NCI-H524 treated with DMSO at 0.1 percent for 48 hours (cell line): Measurements from ENCODE around the gene ULBP3.
"Not testable (repeated sequence)": the region's sequence is repeated elsewhere in the genome, so short reads cannot be mapped to it uniquely, and the experiment has no call there.

Experiments used
- DNase-seq: peaks from one replicate; lab custom pipeline; 2025; lab: John Stamatoyannopoulos, UW

The ULBP3 gene

DNA sequence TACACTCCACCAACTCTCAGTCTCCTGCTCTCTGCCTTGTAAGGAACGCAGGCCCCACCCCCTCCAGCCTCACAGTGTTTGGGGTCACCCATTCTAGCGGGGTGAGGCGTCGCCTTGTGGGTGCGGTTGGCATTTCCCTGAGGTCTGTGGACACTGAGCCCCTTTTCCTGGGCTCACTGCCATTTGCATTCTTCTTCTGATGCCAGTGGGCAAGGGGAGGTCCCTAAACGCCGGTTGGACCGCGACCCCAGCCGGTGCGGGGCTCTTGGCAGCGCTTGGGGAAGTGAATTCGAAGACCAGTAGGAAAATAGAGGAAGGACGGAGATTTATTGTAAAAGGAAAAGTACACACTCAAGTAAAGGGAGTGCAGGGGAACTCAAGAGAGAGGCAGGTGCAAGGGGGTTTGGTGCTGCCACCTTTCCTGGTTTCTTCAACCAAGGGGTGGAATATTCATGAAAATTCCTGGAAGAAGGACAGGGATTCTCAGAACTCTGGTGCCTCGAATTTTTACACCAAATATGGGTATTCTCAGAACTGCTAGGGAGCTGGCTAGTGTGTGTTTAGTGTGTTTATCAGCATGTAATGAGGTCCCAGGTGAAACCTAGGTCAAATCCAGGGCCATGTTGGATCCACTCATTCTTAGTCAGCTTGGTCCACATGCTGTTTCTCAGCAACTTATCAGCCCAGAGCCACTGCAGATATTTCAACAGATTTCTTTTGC is 53.5 kb downstream of the ULBP3 start:
- not testable (repeated sequence) for DNase-seq

DNA sequence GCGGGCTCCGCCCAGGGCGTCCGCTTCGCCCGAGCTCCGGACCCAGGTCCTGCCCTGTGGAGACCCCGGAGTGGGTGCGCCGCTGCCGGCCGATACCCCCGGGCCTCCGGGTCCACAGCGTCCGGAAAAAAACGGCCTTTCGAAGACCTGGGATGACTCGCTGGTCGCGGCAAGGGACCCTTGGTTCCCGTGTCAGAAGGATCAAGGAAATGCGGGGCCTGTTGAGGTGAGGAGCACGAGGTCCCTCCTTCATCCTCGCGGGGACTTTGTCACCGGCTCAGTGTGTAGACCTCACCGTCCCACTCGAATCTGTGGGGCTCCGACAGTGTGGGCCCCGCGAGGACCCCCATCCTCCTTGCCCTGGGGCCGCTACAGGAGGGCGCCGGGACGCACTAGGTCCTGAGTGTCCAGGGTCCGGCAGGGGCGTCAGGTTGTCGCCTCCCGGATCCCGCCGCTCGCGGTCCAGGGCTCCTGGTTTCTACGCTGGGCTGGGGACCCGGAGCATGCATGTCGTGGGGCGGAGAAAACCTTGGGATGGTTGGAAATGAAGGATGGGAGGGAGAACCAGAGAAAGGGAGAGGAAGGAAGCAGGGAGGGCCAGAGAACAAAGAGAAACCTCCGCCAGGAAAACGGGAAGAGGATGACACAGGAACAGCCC is 54.2 kb downstream of the ULBP3 start:
- not testable (repeated sequence) for DNase-seq

DNA sequence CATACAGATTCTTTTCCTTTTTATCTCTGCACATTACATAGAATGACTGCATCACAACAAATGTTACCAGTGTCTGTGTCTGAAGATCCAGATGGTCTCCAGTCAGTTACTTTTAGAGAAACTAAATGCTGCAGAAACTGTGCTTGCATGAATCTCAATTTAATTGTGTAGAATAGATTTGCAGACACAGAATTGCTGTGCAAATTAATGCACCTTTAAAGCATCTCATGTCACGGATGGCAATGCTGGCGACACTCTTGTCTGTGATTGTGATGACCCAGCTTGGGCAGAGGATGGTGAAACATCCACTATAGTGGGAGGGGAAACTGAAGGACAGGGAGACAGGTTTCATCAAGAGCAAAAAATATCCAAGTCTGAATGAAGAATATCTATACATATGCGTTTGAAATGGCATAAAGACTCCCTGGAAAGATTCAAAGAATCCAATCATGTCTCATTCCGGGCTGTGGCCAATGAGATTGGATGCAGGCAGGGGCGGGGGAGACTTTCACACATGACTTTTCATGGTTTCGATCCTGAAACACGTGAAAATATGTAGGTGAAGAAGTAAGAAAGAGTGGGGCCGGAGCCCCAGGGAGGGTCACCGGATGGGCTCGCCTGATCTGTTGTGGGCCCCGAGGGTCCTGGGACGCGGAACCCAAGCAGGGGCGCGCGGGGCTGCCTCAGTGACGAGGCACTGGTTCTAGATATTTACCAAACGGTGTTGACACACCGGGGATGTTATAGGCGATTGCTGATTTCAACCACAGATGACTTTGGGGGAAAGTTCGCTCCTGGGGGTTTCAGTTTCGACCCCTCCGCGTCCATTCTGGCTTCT is 54.9 kb downstream of the ULBP3 start:
- not testable (repeated sequence) for DNase-seq

DNA sequence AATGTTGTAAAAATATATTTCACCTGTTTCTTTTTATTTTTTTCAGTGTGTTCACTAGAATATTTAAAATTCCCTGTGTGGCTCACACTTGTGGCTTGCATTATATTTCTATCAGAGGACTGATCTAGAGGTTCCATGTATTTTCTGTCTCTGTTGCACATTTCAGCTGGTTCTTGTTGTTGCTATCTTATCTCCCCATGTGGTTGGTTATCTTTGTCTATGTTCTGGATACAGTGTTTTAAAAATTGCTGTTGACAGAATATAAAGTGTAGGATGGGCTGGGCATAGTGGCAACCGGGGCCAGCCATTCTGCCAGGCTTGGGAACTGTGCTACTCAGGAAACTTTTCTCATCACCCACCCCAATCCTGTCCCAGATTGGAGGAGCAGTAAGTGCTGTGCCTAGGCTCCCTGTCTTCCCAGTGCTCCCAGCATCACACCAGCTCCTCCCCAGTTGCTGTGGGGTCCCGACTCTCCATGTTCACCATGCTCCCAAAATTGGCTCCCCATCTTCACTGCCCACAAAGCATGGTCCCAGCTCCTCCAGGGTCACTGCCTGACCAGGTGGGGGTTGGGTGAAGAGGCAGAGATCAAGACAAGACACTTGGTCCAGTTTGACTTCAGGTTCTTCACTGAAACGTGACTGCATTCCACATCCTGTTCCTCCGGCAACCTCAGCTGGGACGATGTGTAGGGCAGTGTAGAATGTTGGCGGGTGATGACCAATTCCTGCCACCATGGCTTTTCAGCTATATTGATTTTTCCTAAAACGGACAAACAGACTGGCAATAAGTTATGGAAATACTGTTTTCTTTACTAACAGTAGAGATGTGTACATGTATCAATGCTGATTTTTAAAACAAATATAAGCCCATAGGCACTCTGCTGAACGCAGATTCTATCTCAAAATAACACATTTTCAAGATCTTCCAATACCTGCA is 55.8 kb downstream of the ULBP3 start:
- DNase-seq: not testable (repeated sequence)
